Measurements from ENCODE around the gene ZNHIT3. TPM values are rescaled to one million over a fixed set of nuclear protein-coding genes. Genes with fewer than 3 reads are reported as not detected.
"Not testable (repeated sequence)": the region's sequence is repeated elsewhere in the genome, so short reads cannot be mapped to it uniquely, and the experiment has no call there.

The ZNHIT3 gene
- 10 to 100 TPM; 55.4 to 59.3 TPM for total RNA-seq

DNA sequence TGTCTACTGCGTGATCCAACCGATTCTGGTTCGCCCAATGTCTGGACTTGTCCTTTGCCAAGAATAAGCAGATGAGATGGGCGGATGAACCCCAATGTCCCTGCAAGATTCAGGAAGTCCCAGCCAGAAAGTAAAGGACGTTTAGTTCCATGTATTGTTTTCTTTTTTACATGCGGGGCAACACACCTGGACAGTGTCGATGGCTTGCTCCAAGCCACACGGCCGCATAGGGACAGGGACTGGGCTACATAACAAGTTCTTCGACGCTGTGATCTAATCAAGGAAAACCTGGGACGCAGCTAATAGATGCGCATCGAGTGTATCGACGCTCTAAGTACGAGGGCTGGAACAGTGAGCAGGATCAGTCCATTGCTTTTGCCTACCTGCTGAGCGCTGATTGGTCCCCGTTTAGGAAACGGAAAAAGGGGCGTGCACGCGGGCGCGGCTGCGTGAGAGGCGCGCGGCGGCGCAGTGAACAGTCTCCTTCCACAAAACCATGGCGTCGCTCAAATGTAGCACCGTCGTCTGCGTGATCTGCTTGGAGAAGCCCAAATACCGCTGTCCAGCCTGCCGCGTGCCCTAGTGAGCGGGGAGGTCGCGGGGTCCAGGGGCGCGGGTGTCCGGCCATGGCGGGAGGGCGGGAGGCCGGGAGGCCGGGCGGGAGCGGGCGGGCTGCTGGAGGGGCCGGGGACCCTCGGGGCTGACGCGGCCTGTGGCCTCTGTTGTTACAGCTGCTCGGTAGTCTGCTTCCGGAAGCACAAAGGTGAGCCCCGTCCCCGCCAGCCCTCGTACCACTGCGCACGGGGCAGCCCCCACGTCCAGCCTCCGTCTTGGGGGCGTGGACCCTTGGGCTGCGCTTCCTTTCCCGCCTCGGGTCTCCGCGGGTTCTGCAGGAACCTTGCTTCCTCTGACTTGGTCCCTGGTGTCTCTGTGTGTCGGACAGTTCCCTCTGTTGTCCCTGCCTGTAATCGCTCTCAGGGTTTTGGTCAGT is at the start of gene ZNHIT3:
TSS of gene ZNHIT3 (plus strand) at position 478 of the 991 bp plus-strand sequence. CDS start at position 497, 19 bp downstream.
- ChIA-PET CTCF (no interaction called here), POLR2A (no interaction called here)

DNA sequence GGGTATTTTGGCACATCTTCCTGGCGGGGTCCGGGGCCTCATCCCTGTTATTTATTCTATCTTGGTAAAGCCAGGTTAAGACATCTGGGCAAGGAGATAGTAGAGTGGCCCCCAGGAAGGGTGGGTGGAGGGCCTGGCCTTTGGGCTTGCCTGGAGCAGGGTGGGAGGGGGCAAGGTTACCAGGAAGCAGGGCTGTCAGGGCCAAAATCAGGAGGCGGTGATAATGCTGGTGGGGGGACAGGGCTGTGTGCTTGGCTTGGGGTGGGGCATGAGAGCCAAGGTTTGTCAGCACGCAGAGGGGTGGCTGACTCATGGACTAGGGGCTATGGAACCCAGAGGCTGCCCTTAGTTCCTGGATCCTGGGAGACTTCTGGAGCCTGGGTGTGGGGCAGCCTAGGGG is 44.7 kb upstream of the ZNHIT3 start:
- CTCF ChIA-PET, POLR2A ChIA-PET: not testable (repeated sequence)

DNA sequence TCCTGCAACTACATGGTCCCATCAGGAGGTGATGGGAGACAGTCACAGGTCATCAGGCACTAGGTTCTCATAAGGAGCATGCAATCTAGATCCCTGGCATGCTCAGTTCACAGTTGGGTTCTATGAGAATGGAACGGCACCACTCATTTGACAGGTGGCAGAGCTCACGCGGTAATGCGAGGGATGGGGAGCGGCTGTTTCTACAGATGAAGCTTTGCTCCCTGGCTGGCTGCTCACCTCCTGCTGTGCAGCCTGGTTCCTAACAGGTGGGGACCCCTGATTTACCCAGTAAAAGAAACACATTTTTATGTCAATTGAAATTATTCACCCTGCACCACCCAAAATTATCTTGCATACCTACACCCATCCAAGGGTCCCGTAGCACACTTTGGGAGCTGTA is 42.7 kb upstream of the ZNHIT3 start:
- POLR2A ChIA-PET = no interaction called here
- CTCF ChIA-PET = no interaction called here

DNA sequence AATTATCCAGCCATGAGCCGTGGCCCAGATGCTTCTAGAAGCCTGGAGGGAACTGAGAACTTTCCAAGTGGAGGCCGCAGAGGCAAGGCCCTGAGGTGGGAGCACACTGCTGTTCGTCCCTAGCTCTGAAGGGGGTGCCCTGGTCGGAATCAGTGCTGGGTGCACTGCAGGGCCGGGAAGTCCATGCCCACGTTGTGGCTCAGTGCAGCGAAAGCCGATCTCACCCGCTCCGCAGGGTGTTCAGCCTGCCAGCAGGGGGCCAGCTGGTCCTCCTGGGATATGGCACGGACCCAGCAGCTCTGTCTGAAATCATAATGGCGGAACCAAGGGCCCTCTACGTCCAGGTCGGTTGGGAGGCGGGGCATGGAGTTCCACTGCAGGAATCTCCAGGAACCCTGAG is 36.5 kb upstream of the ZNHIT3 start:
- POLR2A ChIA-PET = not testable (repeated sequence)
- CTCF ChIA-PET = interaction anchor here (0.6 kb wide), 1 partner anchor 480 kb away, joined by 4 read pairs; no protein-coding TSS in a partner anchor

DNA sequence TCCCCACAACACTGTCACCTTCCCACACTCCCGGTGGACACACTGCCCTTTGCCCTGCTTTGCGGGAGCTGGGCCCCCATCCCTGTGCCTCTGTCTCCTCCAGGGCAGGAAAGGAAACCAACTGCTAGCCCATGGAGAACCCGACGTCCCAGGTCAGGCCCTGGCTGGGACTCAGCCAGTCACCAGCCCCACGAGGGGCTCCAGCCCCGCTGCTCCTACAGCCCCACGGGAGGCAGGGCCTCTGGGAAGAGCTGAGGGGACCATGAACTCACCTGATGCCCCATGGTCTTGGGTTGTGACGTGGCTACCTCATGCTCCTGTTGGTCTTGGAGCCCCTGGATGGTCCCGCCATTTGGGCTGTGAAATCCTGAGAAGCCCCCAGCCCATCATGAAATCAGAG is 33.6 kb upstream of the ZNHIT3 start:
- CTCF ChIA-PET, POLR2A ChIA-PET: not testable (repeated sequence)

DNA sequence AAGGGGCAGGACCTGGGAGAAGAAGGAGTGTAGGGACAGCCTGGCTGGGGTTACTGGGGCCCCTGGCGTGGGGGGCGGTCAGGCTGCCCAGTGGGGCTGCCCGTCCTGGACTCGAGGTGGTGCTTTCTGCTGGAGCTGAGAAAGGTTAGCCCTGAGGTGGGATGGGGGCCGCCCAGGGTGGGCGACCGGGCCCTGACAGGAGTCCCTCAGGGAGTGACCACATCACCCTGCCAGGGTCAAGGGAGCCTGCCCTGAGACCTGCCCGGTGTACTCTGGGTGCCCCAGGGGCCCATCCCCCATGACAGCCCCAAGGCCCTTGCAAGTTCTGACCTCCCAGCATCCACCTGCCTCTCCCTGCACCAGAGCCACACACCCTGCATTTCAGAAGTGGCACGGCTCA is 28.8 kb upstream of the ZNHIT3 start:
- CTCF ChIA-PET, POLR2A ChIA-PET: not testable (repeated sequence)

DNA sequence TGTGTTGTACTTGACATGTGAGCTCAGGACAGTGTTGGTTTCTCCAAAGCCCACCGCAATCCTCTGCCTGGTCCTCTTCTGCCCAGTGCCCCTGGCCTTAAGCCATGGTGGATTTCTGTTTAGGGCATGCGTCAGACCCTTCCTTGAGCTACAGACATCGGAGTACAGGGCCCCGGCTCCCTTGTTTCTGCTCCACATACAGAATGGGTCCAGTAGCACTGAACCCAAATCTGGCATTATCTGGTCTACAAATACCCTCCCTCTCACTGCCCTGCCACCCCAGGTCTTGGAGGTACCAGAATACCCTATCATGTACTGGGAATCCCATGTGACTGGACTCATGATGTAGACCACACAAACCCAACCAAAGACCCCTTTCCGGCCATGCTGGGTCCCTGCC is 27.4 kb upstream of the ZNHIT3 start:
- CTCF ChIA-PET = no interaction called here
- POLR2A ChIA-PET = no interaction called here

DNA sequence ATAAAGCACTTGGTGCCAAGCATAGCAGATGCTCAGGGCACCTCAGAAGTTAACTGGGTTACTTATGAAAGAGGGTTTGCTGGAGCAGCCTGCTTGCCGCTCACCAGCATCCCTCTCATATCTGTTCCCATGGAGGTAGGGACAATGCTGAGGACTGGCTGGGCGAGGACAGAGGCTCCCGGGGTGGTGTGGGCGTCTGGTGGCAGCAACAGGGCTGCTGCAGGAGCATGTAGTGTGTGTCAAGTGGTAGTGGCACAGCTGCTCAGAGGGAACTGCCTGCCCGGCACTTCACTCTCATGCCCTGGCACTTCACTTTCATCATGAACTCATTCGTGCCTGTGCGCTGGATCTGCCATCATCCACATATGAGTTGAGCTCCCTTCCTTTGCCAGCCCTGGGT is 26.9 kb upstream of the ZNHIT3 start:
- POLR2A ChIA-PET = no interaction called here
- CTCF ChIA-PET = no interaction called here

DNA sequence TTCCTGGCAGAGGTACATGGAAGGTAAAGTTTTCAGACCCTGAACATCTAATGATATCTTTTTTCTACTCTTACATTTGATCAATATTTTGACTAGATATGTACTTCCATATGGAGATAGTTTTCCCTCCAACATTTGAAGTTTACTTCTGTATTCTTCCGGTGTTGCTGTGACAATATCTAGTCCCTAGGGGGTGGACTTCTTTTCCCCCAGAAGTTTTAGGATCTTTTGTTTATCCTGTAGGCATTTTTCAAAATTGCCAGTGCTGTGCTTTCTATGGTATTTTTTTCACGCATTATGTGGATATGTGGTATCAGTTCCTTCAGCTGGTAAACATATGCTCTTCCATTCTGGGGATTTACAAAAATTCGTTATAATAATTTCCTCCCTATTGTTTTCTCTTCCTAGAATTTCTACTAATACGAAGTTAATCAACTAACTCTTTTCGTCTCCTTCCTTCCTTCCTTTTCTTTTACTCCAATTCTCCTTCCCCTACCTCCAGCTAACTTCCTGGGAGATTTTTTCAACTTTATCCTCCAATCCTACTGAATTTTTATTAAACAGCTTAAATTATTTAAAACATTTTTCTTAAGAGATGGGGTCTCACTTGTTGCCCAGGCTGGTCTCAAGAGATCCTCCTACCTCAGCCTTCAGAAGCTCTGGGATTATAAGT is 26.1 kb upstream of the ZNHIT3 start:
- CTCF ChIA-PET = no interaction called here
- POLR2A ChIA-PET = no interaction called here

DNA sequence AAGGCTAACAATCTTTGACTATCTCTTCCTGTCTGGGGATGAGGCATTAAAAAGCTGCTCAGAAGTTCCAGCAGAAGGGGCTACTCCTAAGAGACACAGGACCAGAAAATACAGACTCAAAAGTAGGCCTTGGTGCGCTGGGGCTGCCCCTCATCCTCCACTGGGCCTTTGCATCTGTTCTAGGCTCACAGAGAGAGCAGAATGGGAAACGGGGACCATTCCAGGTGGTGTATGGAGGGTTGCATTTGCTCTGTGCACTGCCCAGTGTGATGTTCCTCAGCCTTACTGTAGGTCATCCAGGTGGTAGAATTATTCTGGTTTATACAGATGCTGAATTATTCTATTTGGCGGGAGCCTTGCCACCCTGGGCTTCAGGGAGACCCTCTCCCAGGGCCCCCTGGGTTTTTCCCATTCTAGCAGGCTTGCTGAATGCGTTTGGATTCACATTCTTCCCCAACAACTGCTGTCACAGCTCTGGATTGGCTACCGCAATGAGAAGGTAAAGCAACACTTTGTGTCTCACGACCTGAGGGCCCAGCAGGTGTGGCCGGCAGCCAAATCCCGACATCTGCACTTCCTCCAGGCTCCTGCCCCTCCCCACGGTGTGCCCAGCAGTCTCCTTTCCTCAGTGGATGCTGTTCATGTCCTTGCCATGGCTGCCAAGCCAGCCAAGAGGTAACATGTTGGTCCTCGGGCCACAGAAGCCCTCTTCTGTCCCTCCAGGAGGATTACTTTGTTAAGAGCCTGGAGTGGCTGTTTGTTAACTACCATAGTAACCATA is 25.0 kb upstream of the ZNHIT3 start:
- ChIA-PET POLR2A (no interaction called here), CTCF (no interaction called here)

DNA sequence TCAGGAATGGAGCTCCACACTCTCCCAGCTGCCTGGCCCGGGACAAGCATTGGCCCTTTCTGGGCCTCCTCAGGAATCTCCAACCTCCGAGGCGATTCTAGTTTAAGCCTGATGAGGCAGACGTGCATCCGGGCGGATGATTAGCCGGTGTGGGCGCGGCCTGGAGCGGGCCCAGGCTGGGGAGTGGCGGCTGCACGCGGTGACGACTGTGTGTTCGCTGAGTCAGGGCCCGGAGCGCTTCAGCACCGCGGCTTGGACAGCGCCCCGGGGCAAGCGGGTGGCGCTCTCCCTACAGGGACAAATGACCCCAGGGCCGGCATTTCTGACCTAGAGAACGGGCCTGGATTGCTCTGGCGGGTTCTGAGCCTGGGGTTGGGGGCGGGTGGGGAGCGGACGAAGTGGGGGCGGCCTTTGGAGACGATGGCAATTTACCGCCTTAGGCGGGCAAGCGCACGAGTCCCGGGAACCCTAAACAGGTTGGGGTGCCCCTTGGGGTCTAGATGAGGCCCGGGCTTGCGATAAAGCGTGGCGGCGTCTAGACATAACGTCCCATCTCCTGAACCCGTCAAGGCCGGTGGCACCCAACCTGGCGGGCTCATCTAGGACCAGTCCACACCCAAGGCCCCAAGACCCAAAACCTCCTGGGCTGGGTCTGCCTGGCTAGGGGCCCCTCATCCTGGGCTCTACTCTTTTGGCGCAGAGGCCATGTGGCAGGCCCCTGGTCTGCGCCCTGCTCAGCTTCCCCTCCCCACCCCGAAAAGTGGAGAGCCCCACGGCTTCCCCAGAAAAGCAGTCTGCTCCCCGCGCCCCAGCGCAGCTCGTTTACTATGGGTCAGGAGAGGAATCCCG is 22.3 kb upstream of the ZNHIT3 start:
- POLR2A ChIA-PET = no interaction called here

DNA sequence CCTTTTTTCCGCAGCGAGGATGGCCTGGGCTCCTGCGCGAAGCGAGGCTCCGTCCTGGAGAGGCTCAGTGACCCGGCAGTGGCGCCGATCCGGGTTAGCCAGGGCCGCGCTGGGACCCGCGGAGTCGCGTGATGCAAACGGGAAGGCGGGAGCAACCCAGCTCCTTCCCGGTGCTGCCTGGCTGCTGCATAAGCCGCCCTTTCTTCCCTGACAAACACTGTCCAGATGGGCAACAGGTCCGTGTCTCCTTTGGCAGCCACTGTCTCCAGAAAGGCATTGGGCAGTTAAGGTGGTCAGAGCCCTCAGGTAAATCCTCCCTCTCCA is 21.8 kb upstream of the ZNHIT3 start:
- CTCF ChIA-PET = no interaction called here
- POLR2A ChIA-PET = no interaction called here

More for the DNA sequence above, 22.3 kb upstream of the ZNHIT3 start:
- CTCF ChIA-PET = no interaction called here

DNA sequence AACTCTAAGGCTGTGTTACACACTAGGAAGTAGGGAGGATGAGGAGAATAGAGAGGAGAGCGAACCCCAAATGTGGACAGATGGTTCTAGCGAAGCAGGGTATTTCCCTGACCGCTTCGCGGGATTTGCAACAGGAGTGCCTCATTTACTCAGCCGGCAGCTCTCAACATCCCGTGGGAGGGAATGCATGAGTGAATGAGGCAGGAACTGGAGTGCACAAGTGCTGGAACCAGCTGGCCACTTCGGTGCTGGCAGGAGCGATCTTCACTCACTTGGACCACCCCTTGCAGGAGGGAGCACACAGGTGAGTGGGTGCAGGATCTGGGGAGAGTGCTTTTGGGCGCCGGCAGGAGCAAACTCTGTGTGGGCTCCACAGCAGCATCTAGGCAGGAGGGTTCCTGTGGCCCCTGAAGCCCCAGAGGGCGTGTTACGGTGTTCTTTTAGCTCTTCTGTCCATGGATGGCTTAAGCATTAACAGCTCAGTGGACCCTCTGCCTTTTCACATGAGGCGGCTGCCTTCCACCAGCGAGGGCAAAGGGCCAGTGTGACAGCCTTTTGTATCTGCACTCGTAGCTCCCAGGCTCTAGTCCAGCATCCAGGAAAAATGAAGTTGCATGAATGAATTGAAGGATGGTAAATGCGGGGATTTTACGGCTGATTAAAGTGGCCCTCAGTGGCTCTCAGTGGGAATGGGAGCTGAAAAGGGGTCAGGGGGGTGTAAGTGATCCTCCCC is 17.4 kb upstream of the ZNHIT3 start:
- ChIA-PET POLR2A (no interaction called here), CTCF (interaction anchor here (1.3 kb wide), 1 partner anchor 14 kb away, joined by 3 read pairs; no protein-coding TSS in a partner anchor)

DNA sequence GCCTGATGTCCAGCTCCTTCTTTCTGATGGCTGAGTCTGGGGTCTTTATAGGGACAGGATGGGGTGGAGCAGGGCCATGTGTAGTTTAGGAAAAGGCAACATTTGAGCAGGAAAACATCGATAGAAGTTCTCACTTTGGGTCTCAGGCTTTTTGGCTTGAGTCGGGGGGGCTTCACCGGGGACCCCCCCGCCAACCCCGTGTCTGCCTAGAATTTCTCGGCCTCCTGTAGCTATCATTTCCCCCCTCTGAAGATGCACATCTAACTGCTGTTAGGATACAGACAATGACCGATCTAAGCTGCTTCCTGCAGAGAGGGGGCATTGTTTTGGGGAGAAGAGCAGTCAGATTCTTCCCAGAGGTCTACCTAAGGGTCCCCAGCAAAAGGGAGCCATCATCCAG is 16.7 kb upstream of the ZNHIT3 start:
- POLR2A ChIA-PET = no interaction called here
- CTCF ChIA-PET = no interaction called here

DNA sequence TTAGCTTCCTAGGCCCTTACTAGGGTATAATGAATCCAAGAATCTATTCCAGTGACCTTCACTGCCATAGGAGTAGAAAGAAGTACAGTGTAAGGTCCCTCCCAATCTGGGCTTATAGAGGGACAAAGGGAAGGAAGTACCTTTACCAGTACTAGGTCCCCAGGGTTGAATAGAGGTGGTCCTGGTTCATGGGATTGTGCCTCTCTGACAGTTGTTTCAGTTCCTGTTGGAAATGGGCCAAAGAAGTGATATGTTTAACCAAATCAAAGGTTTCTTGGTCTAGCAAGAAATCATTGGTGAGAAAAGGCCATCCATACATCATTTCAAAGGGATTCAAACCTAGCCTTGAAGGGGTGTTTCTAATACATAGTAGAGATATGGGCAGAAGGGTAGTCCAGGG is 16.0 kb upstream of the ZNHIT3 start:
- CTCF ChIA-PET = no interaction called here
- POLR2A ChIA-PET = no interaction called here

DNA sequence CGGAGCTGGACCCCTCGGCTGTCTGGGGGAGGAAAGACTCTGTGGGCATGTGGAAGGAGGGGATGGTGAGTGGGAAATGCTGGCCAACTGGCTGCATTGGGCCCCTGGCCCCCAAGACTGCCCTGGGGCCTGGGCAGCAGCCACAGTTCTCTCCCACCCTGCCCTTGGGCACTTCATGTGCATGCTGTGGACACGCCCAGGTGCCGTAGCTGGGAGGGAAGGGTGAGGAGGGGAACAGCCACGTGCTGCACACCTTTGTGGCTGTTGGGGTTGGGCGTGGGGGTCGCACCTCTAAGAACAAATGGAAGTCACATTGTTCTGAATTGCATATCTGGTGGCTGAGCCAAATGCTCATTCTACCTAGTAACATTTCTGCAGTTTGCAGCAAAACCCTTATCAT is 11.9 kb upstream of the ZNHIT3 start:
- CTCF ChIA-PET = no interaction called here

DNA sequence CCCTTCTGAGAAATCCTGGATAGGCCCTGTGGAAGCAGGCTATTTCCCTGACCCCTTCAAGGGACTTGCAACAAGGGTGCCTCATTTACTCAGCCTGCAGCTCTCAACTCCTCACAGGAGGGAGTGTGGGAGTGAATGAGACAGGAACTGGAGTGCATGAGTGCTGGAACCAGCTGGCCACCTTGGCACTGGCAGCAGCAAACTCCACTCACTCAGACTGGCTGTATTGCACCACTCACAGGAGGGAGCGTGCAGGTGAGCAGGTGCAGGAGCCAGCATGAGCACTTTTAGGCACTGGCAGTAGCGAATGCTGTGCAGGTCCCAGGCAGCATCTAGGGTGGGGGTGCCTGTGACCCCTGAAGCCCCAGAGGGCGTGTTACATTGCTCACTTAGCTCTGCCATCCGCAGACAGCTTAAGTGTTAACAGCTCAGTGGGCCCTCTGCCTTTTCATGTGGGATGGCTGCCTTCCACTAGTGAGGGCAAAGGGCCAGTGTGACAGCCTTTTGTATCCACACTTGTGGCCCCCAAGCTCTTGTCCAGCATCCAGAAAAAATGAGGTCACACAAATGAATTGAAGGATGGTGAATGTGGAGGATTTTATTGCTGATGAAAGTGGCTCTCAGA is 11.0 kb upstream of the ZNHIT3 start:
- CTCF ChIA-PET = no interaction called here
- POLR2A ChIA-PET = no interaction called here

More for the DNA sequence above, 11.9 kb upstream of the ZNHIT3 start:
- POLR2A ChIA-PET = no interaction called here

DNA sequence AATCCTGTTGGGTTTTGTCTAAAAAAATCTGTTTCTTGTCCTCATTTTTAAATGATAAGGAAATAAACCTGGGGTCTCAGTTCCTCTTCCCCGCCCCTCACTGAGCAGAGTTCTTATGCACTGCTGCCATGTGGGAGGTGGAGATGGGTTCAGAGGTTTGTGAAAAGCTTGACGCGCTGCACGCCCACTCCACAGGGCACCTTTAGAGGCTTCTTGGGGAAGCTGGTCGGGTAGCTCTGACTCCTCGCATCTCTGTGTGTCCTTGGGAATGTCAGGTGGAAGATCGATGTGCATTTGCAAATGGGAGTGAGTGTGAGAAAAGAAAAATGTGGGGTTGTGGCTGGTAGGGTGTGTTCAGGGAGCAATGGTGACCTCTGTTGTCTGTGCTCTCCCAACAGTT is 4.7 kb upstream of the ZNHIT3 start:
- CTCF ChIA-PET = interaction anchor here (1.2 to 1.9 kb wide), 4 partner anchors 121 to 718 kb away, joined by 4 to 8 read pairs (median 6); no protein-coding TSS in a partner anchor
- POLR2A ChIA-PET = interaction anchor here (0.5 kb wide), 1 partner anchor 560 kb away, joined by 4 read pairs; no protein-coding TSS in a partner anchor
